HepG2 (cell line): Measurements from ENCODE around the gene TMEM156. TPM values are rescaled to one million over a fixed set of nuclear protein-coding genes. Genes with fewer than 3 reads are reported as not detected.

Experiments used
- ARID2 ChIP-seq: sonication (generic); formaldehyde crosslinking; IDR thresholded peaks from 2 replicates; pipeline ENCODE4 v1.8.1; 2022; ENCODE audit warnings: mild to moderate bottlenecking, missing genetic modification reagents, borderline replicate concordance
- ASH2L ChIP-seq: fragments of 300-600, 200-600 bp; sonication (generic); IDR thresholded peaks from 2 replicates; pipeline ENCODE4 v1.7.0; 2017; ENCODE audit warnings: low read depth, mild to moderate bottlenecking, moderate library complexity, mixed read lengths, low read length; ENCODE audit not compliant: insufficient read length
- CHD2 ChIP-seq: IDR thresholded peaks from 2 replicates; pipeline ENCODE4 v1.6.1; 2011; ENCODE audit warnings: low read depth, low read length, improper control_type of control experiment
- EED ChIP-seq: sonication (generic); formaldehyde crosslinking; IDR thresholded peaks from 2 replicates; pipeline ENCODE4 v1.5.0; 2020; ENCODE audit warnings: mild to moderate bottlenecking, missing genetic modification reagents
- FIP1L1 ChIP-seq: fragments of 200-400 bp; formaldehyde crosslinking; IDR thresholded peaks from 2 replicates; pipeline ENCODE4 v1.6.1; 2018; ENCODE audit warnings: low read depth, mild to moderate bottlenecking, low read length, moderate library complexity, borderline replicate concordance; ENCODE audit not compliant: insufficient read depth
- HBP1 ChIP-seq: IDR thresholded peaks from 2 replicates; pipeline ENCODE4 v1.6.1; 2016; ENCODE audit warnings: low read depth, control low read depth
- HDAC6 ChIP-seq: fragments of 200-600 bp; sonication (generic); IDR thresholded peaks from 2 replicates; pipeline ENCODE4 v1.7.0; 2017; ENCODE audit warnings: mild to moderate bottlenecking, antibody characterized with exemption, low read length, low read depth
- HMG20B ChIP-seq: conservative IDR thresholded peaks from 2 replicates; pipeline ENCODE4 v1.6.1; 2016; ENCODE audit warnings: missing genetic modification reagents, missing compliant biosample characterization
- ISL2 ChIP-seq: sonication (generic); formaldehyde crosslinking; IDR thresholded peaks from 2 replicates; pipeline ENCODE4 v1.5.0; 2020; ENCODE audit warnings: missing genetic modification reagents
- KAT8 ChIP-seq: IDR thresholded peaks from 2 replicates; pipeline ENCODE4 v1.6.1; 2016; ENCODE audit warnings: missing genetic modification reagents, missing compliant biosample characterization
- RAD21 ChIP-seq: fragments of 450-650 bp; formaldehyde crosslinking; IDR thresholded peaks from 2 replicates; pipeline ENCODE4 v1.5.0; 2020; ENCODE audit warnings: mild to moderate bottlenecking
- SATB2 ChIP-seq: sonication (generic); formaldehyde crosslinking; IDR thresholded peaks from 2 replicates; pipeline ENCODE4 v1.5.0; 2020; ENCODE audit warnings: missing genetic modification reagents
- SOX13 ChIP-seq, 3 experiments: fragments of 450-650 bp in 1 of 3; sonication (generic) in 1 of 3; formaldehyde crosslinking in 1 of 3; IDR thresholded peaks in 2 of 3; conservative IDR thresholded peaks in 1 of 3; 2 replicates each; pipeline versions ENCODE4 v1.5.0 to v1.6.1; 2016 to 2020; ENCODE audit warnings: antibody characterized with exemption in 1 of 3, mild to moderate bottlenecking in 1 of 3, missing compliant biosample characterization in 1 of 3, missing genetic modification reagents in 1 of 3, moderate library complexity in 1 of 3
- SRY ChIP-seq: sonication (generic); formaldehyde crosslinking; IDR thresholded peaks from 2 replicates; pipeline ENCODE4 v1.8.0; 2022; ENCODE audit warnings: mild to moderate bottlenecking, missing genetic modification reagents
- SSRP1 ChIP-seq: IDR thresholded peaks from 2 replicates; pipeline ENCODE4 v1.6.1; 2016; ENCODE audit warnings: control low read depth
- TEAD3 ChIP-seq: optimal IDR thresholded peaks from 2 replicates; pipeline ENCODE3; 2016; ENCODE audit warnings: borderline replicate concordance
- THRA ChIP-seq: sonication (generic); formaldehyde crosslinking; IDR thresholded peaks from 2 replicates; pipeline ENCODE4 v1.4.0; 2020; ENCODE audit warnings: missing genetic modification reagents, borderline replicate concordance
- TOE1 ChIP-seq: sonication (generic); formaldehyde crosslinking; IDR thresholded peaks from 2 replicates; pipeline ENCODE4 v1.4.0; 2020; ENCODE audit warnings: mild to moderate bottlenecking, missing genetic modification reagents
- ZBTB2 ChIP-seq: sonication (generic); formaldehyde crosslinking; IDR thresholded peaks from 2 replicates; pipeline ENCODE4 v1.8.0; 2022; ENCODE audit warnings: low read depth, missing genetic modification reagents
- ZC3H4 ChIP-seq: sonication (generic); formaldehyde crosslinking; IDR thresholded peaks from 2 replicates; pipeline ENCODE4 v1.4.0; 2020; ENCODE audit warnings: missing genetic modification reagents, borderline replicate concordance
- ZNF232 ChIP-seq: sonication (generic); formaldehyde crosslinking; IDR thresholded peaks from 2 replicates; pipeline ENCODE4 v1.4.0; 2020; ENCODE audit warnings: missing genetic modification reagents, borderline replicate concordance
- ZNF292 ChIP-seq: sonication (generic); formaldehyde crosslinking; IDR thresholded peaks from 2 replicates; pipeline ENCODE4 v1.8.1; 2022; ENCODE audit warnings: mild to moderate bottlenecking, low read depth, missing genetic modification reagents, borderline replicate concordance
- ZNF558 ChIP-seq: sonication (generic); formaldehyde crosslinking; IDR thresholded peaks from 2 replicates; pipeline ENCODE4 v1.9.0; 2022; ENCODE audit warnings: mild to moderate bottlenecking, missing genetic modification reagents, borderline replicate concordance
- ZSCAN30 ChIP-seq: sonication (generic); formaldehyde crosslinking; IDR thresholded peaks from 2 replicates; pipeline ENCODE4 v1.5.0; 2020; ENCODE audit warnings: mild to moderate bottlenecking, missing genetic modification reagents
- polyA plus RNA-seq, 8 experiments: library from polyadenylated mRNA; depleted of rRNA in 3 of 8; stranded (reverse) in 7 of 8; unstranded in 1 of 8; fragments of >200 nt; fragmentation: Illumina TruSeq in 4 of 8; extraction: Trizol in 4 of 8; gene quantifications; 2 replicates each; pipeline versions ENCODE4 v1.2.1 to v1.2.3, GENCODE V29; 2011 to 2016; ENCODE audit warnings: low read depth in 4 of 8, missing spikeins in 1 of 8, mixed read lengths in 1 of 8; ENCODE audit not compliant: insufficient read depth in 1 of 8
- total RNA-seq, 5 experiments: library from RNA; depleted of rRNA; stranded (reverse); fragments of >200 nt; fragmentation: Illumina TruSeq; extraction: Trizol; gene quantifications; 2 replicates each; pipeline ENCODE4 v1.2.3, GENCODE V29; 2016; ENCODE audit warnings: low read depth in 1 of 5

The TMEM156 gene
- total and polyA plus RNA-seq, 2 of the 13 experiments (the other 11 are each of a cell fraction or from before 2014, with no cell fraction given), result 1.6 TPM; not detected in 1

- TF ChIP-seq ZSCAN30 (no peak), ZNF232 (CRISPR knock-in tag) (no peak; the same call in 1 of the 2 replicates), TOE1 (no peak), EED (CRISPR knock-in tag) (no peak), SSRP1 (CRISPR knock-in tag) (0 out of 2 replicates have a peak, but pooled peaks have one; percentile 54), ARID2 (no peak), SRY (CRISPR knock-in tag) (no peak), THRA (CRISPR knock-in tag) (no peak), HBP1 (CRISPR knock-in tag) (0 out of 2 replicates have a peak, but pooled peaks have one; percentile 28), ZC3H4 (CRISPR knock-in tag) (no peak), ASH2L (peak; percentile 17), SATB2 (CRISPR knock-in tag) (no peak), CHD2 (peak; percentile 43; the same call in 1 of the 2 replicates), ZNF292 (CRISPR knock-in tag) (no peak), SOX13 (IDR thresholded peaks at IDR 0.05) (no peak), SOX13 (CRISPR knock-in tag; conservative IDR thresholded peaks at IDR 0.05 in 1 of 2, IDR thresholded peaks at IDR 0.05 in 1 of 2) (peak in 1 of 2 experiments; percentile 42; a peak in 2 of 4 replicates), ZNF558 (CRISPR knock-in tag) (no peak), HMG20B (CRISPR knock-in tag) (peak; percentile 46; the same call in 1 of the 2 replicates), TEAD3 (CRISPR knock-in tag) (peak; percentile 79), FIP1L1 (no peak), KAT8 (0 out of 2 replicates have a peak, but pooled peaks have one; percentile 30), ISL2 (CRISPR knock-in tag) (0 out of 2 replicates have a peak, but pooled peaks have one; percentile 10), ZBTB2 (CRISPR knock-in tag) (peak; percentile 94), RAD21 (CRISPR knock-in tag) (no peak), HDAC6 (no peak)
Observed at GRCh38 chr4:39044364-39044955, 12.3 kb upstream of the TMEM156 start (continued).
